Caco-2 (cell line): Measurements from ENCODE around the gene AFAP1L1. TPM values are rescaled to one million over a fixed set of nuclear protein-coding genes. Genes with fewer than 3 reads are reported as not detected.

Experiments used
- BruUV-seq: library from RNA; stranded (reverse); fragments of 400-500 nt; replicated peaks from 2 replicates; lab custom pipeline; 2021; lab: Mats Ljungman, UMichigan
- CTCF ChIA-PET: fragments of 300-600 bp; sonication (Branson Sonifier 250); formaldehyde crosslinking; loops from one replicate; lab custom pipeline; 2022; ENCODE audit warnings: antibody characterized with exemption; lab: Charles Lee
- POLR2A ChIA-PET: fragments of 300-600 bp; sonication (Branson Sonifier 250); formaldehyde crosslinking; loops from one replicate; lab custom pipeline; 2022; ENCODE audit warnings: antibody characterized with exemption; lab: Charles Lee
- DNase-seq, 2 experiments: peaks; one replicate each; pipeline versions ENCODE4 v3.0.0 to v3.0.0-alpha.2; 2020 to 2022
- H3K27me3 ChIP-seq: replicated peaks from 2 replicates; pipeline ENCODE4 v1.6.0; 2011; ENCODE audit warnings: low read length; ENCODE audit not compliant: control insufficient read depth, insufficient read depth
- H3K36me3 ChIP-seq: 2 replicates; pipeline ENCODE4 v1.5.1; 2011; ENCODE audit warnings: low read length; ENCODE audit not compliant: control insufficient read depth, insufficient read depth
- H3K4me1 ChIP-seq: fragments of 250-450 bp; sonication (Bioruptor Pico); 2 replicates; pipeline ENCODE4 v1.5.1; 2020; ENCODE audit warnings: mild to moderate bottlenecking
- H3K4me3 ChIP-seq: 2 replicates; pipeline ENCODE4 v1.5.1; 2011; ENCODE audit warnings: low read depth, mild to moderate bottlenecking, control low read depth, low read length
- H3K9me3 ChIP-seq: fragments of 250-450 bp; sonication (Bioruptor Pico); 2 replicates; pipeline ENCODE4 v1.5.1; 2020; ENCODE audit warnings: mild to moderate bottlenecking, moderate library complexity
- H3K27ac Mint-ChIP-seq: one replicate; pipeline ENCODE4 v1.8.0; 2022; ENCODE audit warnings: mixed read lengths; ENCODE audit not compliant: unreplicated experiment
- H3K27me3 Mint-ChIP-seq: one replicate; pipeline ENCODE4 v1.8.0; 2022; ENCODE audit warnings: mixed read lengths; ENCODE audit not compliant: insufficient read depth, unreplicated experiment
- H3K36me3 Mint-ChIP-seq: one replicate; pipeline ENCODE4 v1.8.0; 2022; ENCODE audit warnings: mild to moderate bottlenecking, mixed read lengths; ENCODE audit not compliant: insufficient read depth, unreplicated experiment
- H3K4me1 Mint-ChIP-seq: one replicate; pipeline ENCODE4 v1.8.0; 2022; ENCODE audit warnings: low read depth, mixed read lengths; ENCODE audit not compliant: unreplicated experiment
- H3K4me3 Mint-ChIP-seq: one replicate; pipeline ENCODE4 v1.8.0; 2022; ENCODE audit warnings: mild to moderate bottlenecking, moderate library complexity, mixed read lengths; ENCODE audit not compliant: unreplicated experiment
- H3K9me3 Mint-ChIP-seq: one replicate; pipeline ENCODE4 v1.8.0; 2022; ENCODE audit warnings: mixed read lengths; ENCODE audit not compliant: unreplicated experiment
- CTCF ChIP-seq, 2 experiments: fragments of 200-600 bp in 1 of 2; IDR thresholded peaks; 1 replicate in 1 of 2; 2 replicates in 1 of 2; pipeline versions ENCODE4 v1.5.1 to v1.8.0; 2011 to 2022; ENCODE audit warnings: antibody characterized with exemption in 1 of 2, control low read depth in 1 of 2, inconsistent platforms in 1 of 2, low read depth in 1 of 2, low read length in 1 of 2, mild to moderate bottlenecking in 1 of 2, moderate library complexity in 1 of 2; ENCODE audit not compliant: insufficient read depth in 1 of 2, severe bottlenecking in 1 of 2, unreplicated experiment in 1 of 2
- intact Hi-C: fragments of 100-400 bp; cut with micrococcal nuclease; formaldehyde crosslinking; loops from one replicate; pipeline ENCODE4 v1.10.0; 2022; ENCODE audit not compliant: unreplicated experiment
- total RNA-seq: library from RNA; stranded (reverse); gene quantifications from 2 replicates; pipeline ENCODE4 v1.2.3, GENCODE V29; 2022

Gene AFAP1L1
- total RNA-seq, 1 experiment from 2014 or later: 0.45 TPM

GRCh38 chr5:149301744-149302380 is 30.2 kb downstream of the AFAP1L1 start:
- TF ChIP-seq CTCF (IDR thresholded peaks at IDR 0.05; ENCODE audit: insufficient read depth in 1 of 2, low read depth in 1 of 2, low read length in 1 of 2, severe bottlenecking in 1 of 2, unreplicated experiment in 1 of 2): no peak
- Mint-ChIP-seq H3K27me3 (peaks cover 3% of the 10 kb centered on the region), H3K4me1 (no peaks in the 10 kb centered on the region), H3K9me3 (no peaks in the 10 kb centered on the region), H3K36me3 (no peaks in the 10 kb centered on the region), H3K27ac (no peak overlapping the region), H3K4me3 (no peak overlapping the region)
- Histone ChIP-seq H3K9me3 (no peaks in the 10 kb centered on the region), H3K36me3 (no peaks in the 10 kb centered on the region), H3K4me1 (no peaks in the 10 kb centered on the region), H3K4me3 (no peak overlapping the region), H3K27me3 (peaks cover 2% of the 10 kb centered on the region; the same call in 1 of the 2 replicates)
- BruUV-seq: no TSS peak
- POLR2A ChIA-PET: no interaction called here
- CTCF ChIA-PET: no interaction called here
- DNase-seq: no peak
- intact Hi-C loops: no loop called here

- no peaks in the 10 kb centered on the region for H3K4me1 Mint-ChIP-seq
- H3K27me3 ChIP-seq: peaks cover 2% of the 10 kb centered on the region; the same call in 1 of the 2 replicates
- no peaks in the 10 kb centered on the region for H3K36me3 Mint-ChIP-seq
- no peak for TF ChIP-seq CTCF (IDR thresholded peaks at IDR 0.05; ENCODE audit: insufficient read depth in 1 of 2, low read depth in 1 of 2, low read length in 1 of 2, severe bottlenecking in 1 of 2, unreplicated experiment in 1 of 2)
- no peak overlapping the region for H3K4me3 Mint-ChIP-seq
- intact Hi-C loops: no loop called here
- H3K4me1 ChIP-seq: no peaks in the 10 kb centered on the region
- DNase-seq: no peak
- H3K27ac Mint-ChIP-seq: no peak overlapping the region
- no peaks in the 10 kb centered on the region for H3K9me3 ChIP-seq
- no TSS peak for BruUV-seq
- H3K4me3 ChIP-seq: no peak overlapping the region
- H3K36me3 ChIP-seq: no peaks in the 10 kb centered on the region
- H3K9me3 Mint-ChIP-seq: no peaks in the 10 kb centered on the region
- ChIA-PET CTCF (no interaction called here), POLR2A (no interaction called here)
- peaks cover 3% of the 10 kb centered on the region for H3K27me3 Mint-ChIP-seq
These were observed 31.0 kb downstream of the AFAP1L1 start for GRCh38 chr5:149302641-149303040.

DNA sequence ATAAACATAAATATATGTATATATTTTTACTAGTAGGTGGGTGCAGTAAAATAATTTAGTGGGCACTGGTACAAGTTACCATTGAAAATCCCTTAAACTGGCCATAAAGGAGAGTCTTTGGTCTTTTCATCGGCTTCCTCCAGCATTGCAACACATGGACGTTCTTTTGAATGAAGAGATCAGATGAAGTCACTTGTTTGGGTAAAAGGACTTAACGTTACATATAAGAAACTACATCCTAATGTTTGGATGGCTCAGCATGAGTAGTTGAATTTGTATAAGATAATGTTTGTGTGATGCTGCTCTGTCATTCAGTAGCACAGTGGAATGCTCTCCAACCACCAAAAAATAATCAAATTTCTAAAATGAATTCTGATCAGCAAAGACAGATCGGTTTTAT is 31.6 kb downstream of the AFAP1L1 start:
- intact Hi-C loops: no loop called here
- POLR2A ChIA-PET: no interaction called here
- H3K27me3 Mint-ChIP-seq: peaks cover 3% of the 10 kb centered on the region

More for the DNA sequence above, 31.6 kb downstream of the AFAP1L1 start:
- H3K4me3 Mint-ChIP-seq: no peak overlapping the region
- no peak overlapping the region for H3K27ac Mint-ChIP-seq
- no peak for TF ChIP-seq CTCF (IDR thresholded peaks at IDR 0.05; ENCODE audit: insufficient read depth in 1 of 2, low read depth in 1 of 2, low read length in 1 of 2, severe bottlenecking in 1 of 2, unreplicated experiment in 1 of 2)
- no TSS peak for BruUV-seq
- no peak for DNase-seq
- Histone ChIP-seq H3K27me3 (peaks cover 2% of the 10 kb centered on the region; the same call in 1 of the 2 replicates), H3K36me3 (no peaks in the 10 kb centered on the region), H3K9me3 (no peaks in the 10 kb centered on the region), H3K4me1 (no peaks in the 10 kb centered on the region), H3K4me3 (no peak overlapping the region)
- no peaks in the 10 kb centered on the region for H3K9me3 Mint-ChIP-seq
- CTCF ChIA-PET: no interaction called here
- H3K4me1 Mint-ChIP-seq: no peaks in the 10 kb centered on the region
- H3K36me3 Mint-ChIP-seq: no peaks in the 10 kb centered on the region
